HepG2 (cell line): ENCODE data around the gene SPON1. TPM values are rescaled to one million over a fixed set of nuclear protein-coding genes. Genes with fewer than 3 reads are reported as not detected.

Experiments used
- AKAP8 ChIP-seq: sonication (generic); formaldehyde crosslinking; IDR thresholded peaks from 2 replicates; pipeline ENCODE4 v1.5.1; 2020; ENCODE audit warnings: mild to moderate bottlenecking, missing genetic modification reagents
- DPF2 ChIP-seq: sonication (generic); formaldehyde crosslinking; IDR thresholded peaks from 2 replicates; pipeline ENCODE4 v1.4.0; 2020; ENCODE audit warnings: mild to moderate bottlenecking, low read depth, missing genetic modification reagents, borderline replicate concordance
- HMGXB3 ChIP-seq: sonication (generic); formaldehyde crosslinking; IDR thresholded peaks from 2 replicates; pipeline ENCODE4 v1.4.0; 2020; ENCODE audit warnings: missing genetic modification reagents, borderline replicate concordance
- SP4 ChIP-seq: sonication (generic); formaldehyde crosslinking; IDR thresholded peaks from 2 replicates; pipeline ENCODE4 v1.8.1; 2023; ENCODE audit warnings: mild to moderate bottlenecking, missing genetic modification reagents
- ZNF12 ChIP-seq: sonication (generic); formaldehyde crosslinking; IDR thresholded peaks from 2 replicates; pipeline ENCODE4 v1.5.0; 2020; ENCODE audit warnings: missing genetic modification reagents
- ZNF143 ChIP-seq: sonication (generic); formaldehyde crosslinking; IDR thresholded peaks from 2 replicates; pipeline ENCODE4 v1.4.0; 2020; ENCODE audit warnings: missing genetic modification reagents
- ZNF24 ChIP-seq: fragments of 450-650 bp; IDR thresholded peaks from 2 replicates; pipeline ENCODE4 v1.6.1; 2017; ENCODE audit warnings: antibody characterized with exemption, mild to moderate bottlenecking
- ZNF619 ChIP-seq: sonication (generic); formaldehyde crosslinking; IDR thresholded peaks from 2 replicates; pipeline ENCODE4 v1.4.0; 2020; ENCODE audit warnings: mild to moderate bottlenecking, missing genetic modification reagents
- ZNF687 ChIP-seq: sonication (generic); formaldehyde crosslinking; IDR thresholded peaks from 2 replicates; pipeline ENCODE4 v1.5.1; 2020; ENCODE audit warnings: mild to moderate bottlenecking, missing genetic modification reagents, moderate library complexity
- polyA plus RNA-seq, 8 experiments: library from polyadenylated mRNA; depleted of rRNA in 3 of 8; stranded (reverse) in 7 of 8; unstranded in 1 of 8; fragments of >200 nt; fragmentation: Illumina TruSeq in 4 of 8; extraction: Trizol in 4 of 8; gene quantifications; 2 replicates each; pipeline versions ENCODE4 v1.2.1 to v1.2.3, GENCODE V29; 2011 to 2016; ENCODE audit warnings: low read depth in 4 of 8, missing spikeins in 1 of 8, mixed read lengths in 1 of 8; ENCODE audit not compliant: insufficient read depth in 1 of 8
- total RNA-seq, 5 experiments: library from RNA; depleted of rRNA; stranded (reverse); fragments of >200 nt; fragmentation: Illumina TruSeq; extraction: Trizol; gene quantifications; 2 replicates each; pipeline ENCODE4 v1.2.3, GENCODE V29; 2016; ENCODE audit warnings: low read depth in 1 of 5

SPON1 gene
- total and polyA plus RNA-seq, 2 of the 13 experiments (the other 11 are each of a cell fraction or from before 2014, with no cell fraction given): not detected

GRCh38 chr11:14203321-14203720 is 240.8 kb downstream of the SPON1 start (continued):
- no peak for TF ChIP-seq SP4 (CRISPR knock-in tag)
- no peak for TF ChIP-seq ZNF619 (CRISPR knock-in tag)
- no peak for TF ChIP-seq HMGXB3 (CRISPR knock-in tag)
- no peak for TF ChIP-seq DPF2 (CRISPR knock-in tag)
- no peak for TF ChIP-seq ZNF143 (CRISPR knock-in tag)
- no peak for TF ChIP-seq ZNF12
- no peak for TF ChIP-seq AKAP8 (CRISPR knock-in tag)
- no peak for TF ChIP-seq ZNF24
- no peak for TF ChIP-seq ZNF687 (CRISPR knock-in tag)
